ENCODE data around the gene CYP4F22. TPM values are rescaled to one million over a fixed set of nuclear protein-coding genes. Genes with fewer than 3 reads are reported as not detected.

Gene CYP4F22
- total RNA-seq, 2 donors from 2014 or later: not detected

- no peak overlapping the region for H3K4me3 ChIP-seq
- H3K27me3 ChIP-seq: no peaks in the 10 kb centered on the region
- no peaks in the 10 kb centered on the region for H3K36me3 ChIP-seq (replicated peaks in 1 of 2; ENCODE audit: insufficient read depth in 1 of 2, low read depth in 2 of 2)
- H3K27ac ChIP-seq: no peak overlapping the region
- intact Hi-C loops (cut with DNase I): no loop called here
- H3K4me1 ChIP-seq: no peaks in the 10 kb centered on the region
- DNase-seq (no peak), ATAC-seq (no peak)
- TF ChIP-seq CTCF (IDR thresholded peaks at IDR 0.05): no peak
- H3K9me3 ChIP-seq: no peaks in the 10 kb centered on the region
Observed at GRCh38 chr19:15544283-15544682, 36.0 kb downstream of the CYP4F22 start.

- ATAC-seq (no peak), DNase-seq (no peak)
- Histone ChIP-seq H3K27me3 (no peaks in the 10 kb centered on the region), H3K36me3 (replicated peaks in 1 of 2; ENCODE audit: insufficient read depth in 1 of 2, low read depth in 2 of 2) (no peaks in the 10 kb centered on the region), H3K27ac (no peak overlapping the region), H3K4me1 (no peaks in the 10 kb centered on the region), H3K4me3 (no peak overlapping the region), H3K9me3 (no peaks in the 10 kb centered on the region)
- TF ChIP-seq CTCF (IDR thresholded peaks at IDR 0.05): no peak
- TF ChIP-seq POLR2A (IDR thresholded peaks at IDR 0.05): no peak
- 73 to 76% methylated on average over 1 of the region's 1 CpG for WGBS, 2 donors
- intact Hi-C loops (cut with DNase I): no loop called here
Observed at GRCh38 chr19:15544970-15545369, 36.6 kb downstream of the CYP4F22 start.

- ATAC-seq (no peak), DNase-seq (no peak)
- no peak for TF ChIP-seq POLR2A (IDR thresholded peaks at IDR 0.05)
- no peak for TF ChIP-seq CTCF (IDR thresholded peaks at IDR 0.05)
Observed at GRCh38 chr19:15548648-15549047, 40.3 kb downstream of the CYP4F22 start.

GRCh38 chr19:15549581-15549980, 41.3 kb downstream of the CYP4F22 start:
- Histone ChIP-seq H3K9me3 (no peaks in the 10 kb centered on the region), H3K27me3 (peaks cover 0 to 10% of the 10 kb centered on the region in 2 donors), H3K36me3 (replicated peaks in 1 of 2; ENCODE audit: insufficient read depth in 1 of 2, low read depth in 2 of 2) (no peaks in the 10 kb centered on the region), H3K4me1 (peaks cover 9% of the 10 kb centered on the region), H3K27ac (no peak overlapping the region), H3K4me3 (no peak overlapping the region)
- TF ChIP-seq POLR2A (IDR thresholded peaks at IDR 0.05) (no peak), CTCF (IDR thresholded peaks at IDR 0.05) (no peak)
- ATAC-seq (no peak), DNase-seq (no peak)
- 86 to 87% methylated on average over 5 of the region's 5 CpGs for WGBS, 2 donors
- intact Hi-C loops (cut with DNase I): no loop called here

More at GRCh38 chr19:15548648-15549047, 40.3 kb downstream of the CYP4F22 start:
- WGBS, 2 donors: 91 to 93% methylated on average over 2 of the region's 2 CpGs
- H3K27ac ChIP-seq: no peak overlapping the region
- no peaks in the 10 kb centered on the region for H3K36me3 ChIP-seq (replicated peaks in 1 of 2; ENCODE audit: insufficient read depth in 1 of 2, low read depth in 2 of 2)
- no peak overlapping the region for H3K4me3 ChIP-seq
- intact Hi-C loops (cut with DNase I): no loop called here
- H3K9me3 ChIP-seq: no peaks in the 10 kb centered on the region
- peaks cover 9% of the 10 kb centered on the region for H3K4me1 ChIP-seq
- peaks cover 0 to 10% of the 10 kb centered on the region in 2 donors for H3K27me3 ChIP-seq

GRCh38 chr19:15550273-15550672, 41.9 kb downstream of the CYP4F22 start:
- intact Hi-C loops (cut with DNase I): loop anchor here (5.0 to 10.0 kb wide), 2 partner anchors 95 to 373 kb away; no protein-coding TSS in a partner anchor
- 64 to 76% methylated on average over 3 of the region's 3 CpGs for WGBS, 2 donors
- no peak overlapping the region for H3K27ac ChIP-seq

More at GRCh38 chr19:15550273-15550672, 41.9 kb downstream of the CYP4F22 start:
- H3K4me1 ChIP-seq: peaks cover 9% of the 10 kb centered on the region
- DNase-seq: no peak
- H3K27me3 ChIP-seq: peaks cover 0 to 10% of the 10 kb centered on the region in 2 donors
- H3K9me3 ChIP-seq: no peaks in the 10 kb centered on the region
- no peak overlapping the region for H3K4me3 ChIP-seq
- TF ChIP-seq CTCF (IDR thresholded peaks at IDR 0.05) (no peak), POLR2A (IDR thresholded peaks at IDR 0.05) (no peak)
- no peak for ATAC-seq
- no peaks in the 10 kb centered on the region for H3K36me3 ChIP-seq (replicated peaks in 1 of 2; ENCODE audit: insufficient read depth in 1 of 2, low read depth in 2 of 2)

All from body of pancreas (tissue), 4 donors.